OCI-LY1 (cell line): ENCODE data around the gene RAD54L2.
"Not testable (repeated sequence)": the region's sequence is repeated elsewhere in the genome, so short reads cannot be mapped to it uniquely, and the experiment has no call there.

Source experiments
- EZH2 ChIP-seq: fragments of 200-600 bp; sonication (generic), shearing (Covaris generic); IDR thresholded peaks from 2 replicates; pipeline ENCODE4 v1.8.0; 2017; ENCODE audit warnings: borderline replicate concordance, mixed run types, mild to moderate bottlenecking, antibody characterized with exemption, low read length, moderate library complexity, mixed read lengths
- TF ChIP-seq, protein P1 (sequence below): fragments of 200-600 bp; sonication (generic), shearing (Covaris generic); IDR thresholded peaks from 2 replicates; pipeline ENCODE4 v1.5.1; 2017; ENCODE audit warnings: mild to moderate bottlenecking, antibody characterized with exemption, low read length, moderate library complexity, mixed read lengths

DNA sequence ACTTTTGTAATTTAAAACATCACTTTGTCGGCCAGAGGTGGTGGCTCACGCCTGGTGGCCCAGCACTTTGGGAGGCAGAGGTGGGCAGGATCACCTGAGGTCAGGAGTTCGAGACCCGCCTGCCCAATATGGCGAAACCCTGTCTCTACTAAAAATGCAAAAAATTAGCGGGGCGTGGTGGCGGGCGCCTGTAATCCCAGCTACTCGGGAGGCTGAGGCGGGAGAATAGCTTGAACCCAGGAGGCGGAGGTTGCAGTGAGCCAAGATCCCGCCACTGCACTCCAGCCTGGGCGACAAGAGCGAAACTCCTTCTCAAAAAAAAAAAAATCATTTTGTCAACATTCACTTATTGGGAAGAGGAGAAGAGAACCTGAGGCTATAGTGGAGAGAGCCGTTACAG lies 888 bp upstream of the RAD54L2 start:
- TF ChIP-seq, protein P1, sequence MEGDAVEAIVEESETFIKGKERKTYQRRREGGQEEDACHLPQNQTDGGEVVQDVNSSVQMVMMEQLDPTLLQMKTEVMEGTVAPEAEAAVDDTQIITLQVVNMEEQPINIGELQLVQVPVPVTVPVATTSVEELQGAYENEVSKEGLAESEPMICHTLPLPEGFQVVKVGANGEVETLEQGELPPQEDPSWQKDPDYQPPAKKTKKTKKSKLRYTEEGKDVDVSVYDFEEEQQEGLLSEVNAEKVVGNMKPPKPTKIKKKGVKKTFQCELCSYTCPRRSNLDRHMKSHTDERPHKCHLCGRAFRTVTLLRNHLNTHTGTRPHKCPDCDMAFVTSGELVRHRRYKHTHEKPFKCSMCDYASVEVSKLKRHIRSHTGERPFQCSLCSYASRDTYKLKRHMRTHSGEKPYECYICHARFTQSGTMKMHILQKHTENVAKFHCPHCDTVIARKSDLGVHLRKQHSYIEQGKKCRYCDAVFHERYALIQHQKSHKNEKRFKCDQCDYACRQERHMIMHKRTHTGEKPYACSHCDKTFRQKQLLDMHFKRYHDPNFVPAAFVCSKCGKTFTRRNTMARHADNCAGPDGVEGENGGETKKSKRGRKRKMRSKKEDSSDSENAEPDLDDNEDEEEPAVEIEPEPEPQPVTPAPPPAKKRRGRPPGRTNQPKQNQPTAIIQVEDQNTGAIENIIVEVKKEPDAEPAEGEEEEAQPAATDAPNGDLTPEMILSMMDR, result not testable (repeated sequence)
- TF ChIP-seq EZH2, result not testable (repeated sequence)
